ENCODE results near the gene DNM3. TPM values are rescaled to one million over a fixed set of nuclear protein-coding genes. Genes with fewer than 3 reads are reported as not detected.

Gene DNM3
- total RNA-seq, 1 experiment from 2014 or later = 0.11 TPM

DNA sequence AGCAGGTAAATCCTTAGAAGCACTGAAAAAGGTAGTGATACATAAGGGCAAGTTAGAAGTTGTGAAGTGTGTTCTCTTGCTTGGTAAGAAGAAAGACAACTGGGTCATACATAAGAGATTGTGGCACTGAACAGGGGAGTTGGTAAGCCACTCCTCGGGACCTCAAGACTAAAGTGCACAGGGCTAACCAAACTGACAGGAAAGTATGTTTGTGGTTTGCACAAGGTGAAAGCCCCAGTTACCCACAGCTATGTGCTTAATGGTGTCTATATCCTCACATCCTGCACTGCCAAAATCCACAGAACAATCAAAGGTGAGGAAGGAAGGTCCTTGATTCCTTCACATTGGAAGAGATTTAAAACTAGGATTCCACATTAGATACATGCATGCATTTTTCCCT lies 276.5 kb downstream of the DNM3 start:
- Histone ChIP-seq H3K4me3 (ENCODE audit: low read depth, low read length) (no peak overlapping the region), H3K36me3 (ENCODE audit: control insufficient read depth, insufficient read depth, low read length) (no peaks in the 10 kb centered on the region), H3K27me3 (replicated peaks; ENCODE audit: control insufficient read depth, insufficient read depth, low read length) (no peaks in the 10 kb centered on the region), H3K4me1 (no peaks in the 10 kb centered on the region), H3K9me3 (no peaks in the 10 kb centered on the region)
- TF ChIP-seq CTCF (IDR thresholded peaks at IDR 0.05; ENCODE audit: insufficient read depth in 1 of 2, low read depth in 1 of 2, low read length in 1 of 2, severe bottlenecking in 1 of 2, unreplicated experiment in 1 of 2) = no peak
- DNase-seq = no peak
- Mint-ChIP-seq H3K9me3 (ENCODE audit: unreplicated experiment) (peaks cover 12% of the 10 kb centered on the region), H3K4me1 (ENCODE audit: low read depth, unreplicated experiment) (no peaks in the 10 kb centered on the region), H3K4me3 (ENCODE audit: unreplicated experiment) (no peak overlapping the region), H3K36me3 (ENCODE audit: insufficient read depth, unreplicated experiment) (no peaks in the 10 kb centered on the region), H3K27ac (ENCODE audit: unreplicated experiment) (no peak overlapping the region), H3K27me3 (ENCODE audit: insufficient read depth, unreplicated experiment) (no peaks in the 10 kb centered on the region)
- intact Hi-C loops (cut with micrococcal nuclease; ENCODE audit: unreplicated experiment) = no loop called here
- ChIA-PET CTCF (no interaction called here), POLR2A (no interaction called here)
- BruUV-seq (replicated peaks) = no TSS peak

DNA sequence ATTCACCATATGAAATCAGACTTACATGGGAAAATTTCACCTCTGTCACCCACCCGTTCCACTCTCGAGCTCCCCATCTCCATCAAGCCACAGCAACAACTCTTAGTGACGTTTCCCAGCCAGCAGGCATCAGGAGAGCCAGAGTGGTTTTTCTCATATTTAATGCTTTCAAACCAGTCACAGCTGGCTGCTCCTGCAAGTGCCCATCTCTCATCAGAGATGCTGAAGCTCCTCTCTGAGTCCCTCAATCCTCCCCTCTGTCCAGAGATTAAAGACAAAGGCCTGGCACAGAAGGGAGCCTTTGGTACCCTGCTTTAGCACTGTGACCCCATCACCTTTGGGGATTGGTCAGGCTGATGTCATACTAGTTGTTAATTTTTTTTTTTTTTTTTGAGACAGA lies 277.3 kb downstream of the DNM3 start:
- Histone ChIP-seq H3K9me3 (no peaks in the 10 kb centered on the region), H3K27me3 (replicated peaks; ENCODE audit: control insufficient read depth, insufficient read depth, low read length) (no peaks in the 10 kb centered on the region), H3K4me3 (ENCODE audit: low read depth, low read length) (no peak overlapping the region), H3K36me3 (ENCODE audit: control insufficient read depth, insufficient read depth, low read length) (no peaks in the 10 kb centered on the region), H3K4me1 (no peaks in the 10 kb centered on the region)
- no peaks in the 10 kb centered on the region for H3K27me3 Mint-ChIP-seq (ENCODE audit: insufficient read depth, unreplicated experiment)
- no peak for TF ChIP-seq CTCF (IDR thresholded peaks at IDR 0.05; ENCODE audit: insufficient read depth in 1 of 2, low read depth in 1 of 2, low read length in 1 of 2, severe bottlenecking in 1 of 2, unreplicated experiment in 1 of 2)
- no peak overlapping the region for H3K27ac Mint-ChIP-seq (ENCODE audit: unreplicated experiment)
- no peaks in the 10 kb centered on the region for H3K4me1 Mint-ChIP-seq (ENCODE audit: low read depth, unreplicated experiment)
- peaks cover 12% of the 10 kb centered on the region for H3K9me3 Mint-ChIP-seq (ENCODE audit: unreplicated experiment)
- H3K36me3 Mint-ChIP-seq (ENCODE audit: insufficient read depth, unreplicated experiment) = no peaks in the 10 kb centered on the region
- ChIA-PET POLR2A (no interaction called here), CTCF (no interaction called here)
- no TSS peak for BruUV-seq (replicated peaks)
- DNase-seq = no peak
- no peak overlapping the region for H3K4me3 Mint-ChIP-seq (ENCODE audit: unreplicated experiment)
- intact Hi-C loops (cut with micrococcal nuclease; ENCODE audit: unreplicated experiment) = no loop called here

- Histone ChIP-seq H3K4me3 (ENCODE audit: low read depth, low read length) (no peak overlapping the region), H3K4me1 (no peaks in the 10 kb centered on the region), H3K9me3 (no peaks in the 10 kb centered on the region), H3K27me3 (replicated peaks; ENCODE audit: control insufficient read depth, insufficient read depth, low read length) (no peaks in the 10 kb centered on the region), H3K36me3 (ENCODE audit: control insufficient read depth, insufficient read depth, low read length) (no peaks in the 10 kb centered on the region)
- no peak for TF ChIP-seq CTCF (IDR thresholded peaks at IDR 0.05; ENCODE audit: insufficient read depth in 1 of 2, low read depth in 1 of 2, low read length in 1 of 2, severe bottlenecking in 1 of 2, unreplicated experiment in 1 of 2)
- ChIA-PET POLR2A (no interaction called here), CTCF (no interaction called here)
- no TSS peak for BruUV-seq (replicated peaks)
- intact Hi-C loops (cut with micrococcal nuclease; ENCODE audit: unreplicated experiment) = no loop called here
- Mint-ChIP-seq H3K4me1 (ENCODE audit: low read depth, unreplicated experiment) (no peaks in the 10 kb centered on the region), H3K27ac (ENCODE audit: unreplicated experiment) (no peak overlapping the region), H3K4me3 (ENCODE audit: unreplicated experiment) (no peak overlapping the region), H3K9me3 (ENCODE audit: unreplicated experiment) (peaks cover 12% of the 10 kb centered on the region), H3K27me3 (ENCODE audit: insufficient read depth, unreplicated experiment) (no peaks in the 10 kb centered on the region), H3K36me3 (ENCODE audit: insufficient read depth, unreplicated experiment) (no peaks in the 10 kb centered on the region)
- DNase-seq = no peak
Measured at GRCh38 chr1:172119184-172119583, 277.9 kb downstream of the DNM3 start.

Data from Caco-2 (cell line).